Activated naive CD4-positive, alpha-beta T cell treated with anti-CD3 and anti-CD28 coated beads, Interleukin-2, amount 50 U/mL, for 72 hours (primary cell): ENCODE data around the gene TRPM2. TPM values are rescaled to one million over a fixed set of nuclear protein-coding genes. Genes with fewer than 3 reads are reported as not detected.

ENCODE experiments used
- ATAC-seq, 2 donors: fragments of 150-1000 bp; cut with Tn5 transposase; 2 replicates each; pipeline ENCODE4 v1.10.0; 2021; ENCODE audit warnings: mild to moderate bottlenecking in 2 of 2, moderate library complexity in 2 of 2
- DNase-seq, 2 donors: peaks; one replicate each; pipeline ENCODE4 v3.0.0; 2021 to 2022; ENCODE audit warnings: low spot score in 2 of 2
- H3K27ac Mint-ChIP-seq, 2 donors: one replicate each; pipeline ENCODE4 v1.8.0; 2022; ENCODE audit warnings: mild to moderate bottlenecking in 2 of 2, mixed read lengths in 2 of 2
- H3K36me3 Mint-ChIP-seq, 2 donors: one replicate each; pipeline ENCODE4 v1.8.0; 2022; ENCODE audit warnings: mixed read lengths in 2 of 2
- H3K9me3 Mint-ChIP-seq, 2 donors: one replicate each; pipeline ENCODE4 v1.8.0; 2022; ENCODE audit warnings: mixed read lengths in 2 of 2
- total RNA-seq, 2 donors: library from RNA; stranded (reverse); gene quantifications; one replicate each; pipeline ENCODE4 v1.2.3, GENCODE V29; 2022

The TRPM2 gene
- total RNA-seq: 10 to 100 TPM in 1 of 2 donors, 1 to 10 TPM in 1; 8.5 to 16.3 TPM

DNA sequence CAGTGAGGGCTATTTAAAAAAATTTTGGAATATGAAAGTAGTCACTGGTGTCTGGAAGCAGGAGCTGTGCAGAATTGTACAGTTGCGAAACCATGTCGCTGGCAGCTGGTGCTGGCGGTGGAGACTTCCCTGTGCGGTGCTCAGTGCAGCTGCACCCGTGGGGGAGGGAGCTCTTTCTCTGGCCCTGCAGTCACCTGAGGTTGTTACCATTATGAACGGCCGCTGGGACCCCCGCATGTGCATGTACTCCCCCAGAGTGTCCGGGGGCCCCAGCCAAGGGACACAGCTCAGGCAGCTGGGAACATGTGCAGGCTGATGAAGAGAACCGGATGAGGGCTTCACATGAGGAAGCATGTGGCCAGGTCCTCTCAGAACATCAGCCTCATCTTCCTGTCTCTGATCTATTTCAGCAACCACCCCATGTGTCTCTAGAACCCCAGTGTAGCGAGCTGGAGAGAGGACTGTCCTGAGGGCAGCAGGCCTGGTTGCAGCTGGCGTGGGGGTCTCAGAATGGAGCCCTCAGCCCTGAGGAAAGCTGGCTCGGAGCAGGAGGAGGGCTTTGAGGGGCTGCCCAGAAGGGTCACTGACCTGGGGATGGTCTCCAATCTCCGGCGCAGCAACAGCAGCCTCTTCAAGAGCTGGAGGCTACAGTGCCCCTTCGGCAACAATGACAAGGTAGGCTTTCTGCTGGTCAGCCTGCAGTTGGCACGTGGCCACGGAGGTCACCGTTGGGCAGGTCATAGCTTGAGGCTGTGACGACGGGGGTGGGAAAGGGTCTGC lies at the start of gene TRPM2:
TRPM2 (plus strand) TSS at position 431 of the 780 bp plus-strand sequence; CDS start at position 511, 80 bp downstream.
- DNase-seq: no peak
- Mint-ChIP-seq H3K9me3 (peaks cover 0 to 5% of the 10 kb centered on the region in 2 donors), H3K36me3 (peaks cover 13 to 31% of the 10 kb centered on the region in 2 donors), H3K27ac (peak within 1 kb of the TSS; percentile 37 to 95)
- peak; percentile 61 to 64 for ATAC-seq

GRCh38 chr21:44304011-44304616 lies 49.3 kb upstream of the TRPM2 start:
- H3K36me3 Mint-ChIP-seq: peaks cover 0 to 6% of the 10 kb centered on the region in 2 donors
- ATAC-seq (no peak), DNase-seq (no peak)
- no peak overlapping the region for H3K27ac Mint-ChIP-seq
- no peaks in the 10 kb centered on the region for H3K9me3 Mint-ChIP-seq

DNA sequence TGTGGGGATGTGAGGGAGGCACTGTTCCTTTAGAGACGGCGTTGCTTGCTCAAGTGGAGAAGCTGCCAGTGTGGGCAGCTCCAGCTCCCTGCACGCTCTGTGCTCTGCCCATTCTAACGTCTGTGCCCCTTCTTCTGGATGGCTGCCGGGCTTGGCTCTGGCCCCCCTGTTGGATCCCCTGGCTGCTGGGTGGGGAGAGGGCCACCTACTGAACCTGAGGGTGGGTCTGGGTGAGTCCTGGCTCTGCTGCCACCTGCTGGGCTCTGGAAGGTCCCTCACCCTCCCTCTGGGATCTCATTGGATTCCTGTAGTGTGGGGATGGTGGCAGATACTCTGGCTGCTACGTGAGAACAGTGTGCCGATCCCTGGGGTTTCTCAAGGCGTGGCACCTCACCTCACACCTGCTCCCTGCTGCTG lies 48.5 kb upstream of the TRPM2 start:
- ATAC-seq (peak in 1 of 2 donors; percentile 40), DNase-seq (peak in 1 of 2 donors; percentile 42)
- Mint-ChIP-seq H3K36me3 (peaks cover 0 to 6% of the 10 kb centered on the region in 2 donors), H3K9me3 (no peaks in the 10 kb centered on the region), H3K27ac (peak overlapping the region; percentile 67 to 74)

DNA sequence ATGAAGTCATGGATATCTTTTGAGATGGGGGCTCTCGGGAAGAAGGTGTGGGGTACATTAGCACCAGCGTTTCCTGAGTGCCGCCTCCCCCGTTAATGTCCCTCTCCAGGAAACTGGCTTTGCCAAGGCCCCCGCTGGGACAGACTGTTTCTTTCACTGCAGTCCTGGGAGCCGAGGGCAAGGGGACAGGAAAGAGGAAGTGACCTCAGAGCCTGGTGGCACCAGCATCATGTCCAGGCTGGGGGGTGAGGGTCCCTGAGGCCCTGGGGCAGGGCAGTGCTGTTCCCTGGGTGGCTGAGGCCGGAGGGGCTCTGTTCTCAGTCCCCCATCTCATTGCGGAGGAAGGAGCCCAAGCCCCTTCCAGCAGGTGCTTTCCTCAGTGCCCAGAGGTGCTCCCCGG lies 47.7 kb upstream of the TRPM2 start:
- H3K9me3 Mint-ChIP-seq: no peaks in the 10 kb centered on the region
- H3K36me3 Mint-ChIP-seq: peaks cover 0 to 6% of the 10 kb centered on the region in 2 donors
- no peak for DNase-seq
- no peak for ATAC-seq
- H3K27ac Mint-ChIP-seq: no peak overlapping the region

- Mint-ChIP-seq H3K27ac (peak overlapping the region in 1 of 2 donors; percentile 2), H3K9me3 (no peaks in the 10 kb centered on the region), H3K36me3 (peaks cover 0 to 13% of the 10 kb centered on the region in 2 donors)
- ATAC-seq: no peak
- DNase-seq: no peak
Observed at GRCh38 chr21:44306936-44307704, 46.3 kb upstream of the TRPM2 start.

DNA sequence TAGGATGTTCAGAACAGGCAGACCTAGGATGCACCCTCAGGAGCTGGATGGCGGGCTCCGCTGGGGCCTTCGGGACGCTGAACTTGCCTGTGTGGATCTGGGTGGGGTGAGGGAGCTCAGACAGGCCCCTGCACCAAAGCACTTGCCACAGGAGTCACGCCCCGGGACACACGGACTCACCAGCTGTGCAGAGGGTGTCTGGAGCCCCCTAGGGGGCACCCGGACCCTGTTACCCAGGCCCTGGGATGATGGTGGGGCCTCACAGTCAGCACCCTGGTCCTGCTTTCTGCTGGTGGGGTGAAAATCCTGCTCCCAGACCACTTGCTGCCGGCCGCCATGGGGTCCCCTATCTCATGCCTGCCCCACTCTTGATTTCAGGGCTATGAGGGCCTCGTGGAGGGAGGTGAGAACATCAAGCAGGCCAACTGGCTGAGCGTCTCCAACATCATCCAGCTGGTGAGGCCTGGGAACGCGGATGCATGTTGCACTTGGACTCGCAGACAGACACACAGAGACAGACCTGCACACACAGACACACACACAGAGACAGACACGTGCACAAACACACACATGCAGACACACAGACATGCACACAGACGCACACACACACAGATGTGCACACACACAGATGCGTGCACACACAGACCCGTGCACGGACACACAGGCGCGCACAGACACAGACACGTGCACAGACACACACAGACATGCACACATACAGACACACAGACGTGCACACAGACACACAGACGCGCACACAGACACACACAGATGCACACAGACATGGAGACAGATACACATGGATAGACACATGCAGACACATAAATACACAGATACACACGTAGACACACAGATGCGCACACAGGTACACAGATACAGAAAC lies 42.6 kb upstream of the TRPM2 start:
- Mint-ChIP-seq H3K27ac (peak overlapping the region in 1 of 2 donors; percentile 83), H3K36me3 (peaks cover 0 to 13% of the 10 kb centered on the region in 2 donors), H3K9me3 (no peaks in the 10 kb centered on the region)
- DNase-seq (no peak), ATAC-seq (no peak)

DNA sequence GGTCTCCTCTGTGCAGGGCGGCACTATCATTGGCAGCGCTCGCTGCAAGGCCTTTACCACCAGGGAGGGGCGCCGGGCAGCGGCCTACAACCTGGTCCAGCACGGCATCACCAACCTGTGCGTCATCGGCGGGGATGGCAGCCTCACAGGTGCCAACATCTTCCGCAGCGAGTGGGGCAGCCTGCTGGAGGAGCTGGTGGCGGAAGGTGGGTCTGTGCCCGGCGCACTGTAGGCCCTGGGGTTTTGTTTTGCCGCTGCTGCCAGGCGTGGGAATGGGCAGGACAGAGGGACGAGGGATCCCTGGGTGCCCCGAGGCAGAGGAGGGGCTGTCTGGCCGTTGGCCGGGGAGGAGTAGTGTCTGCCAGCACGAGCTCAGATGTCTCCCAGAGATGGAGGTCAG lies 41.3 kb upstream of the TRPM2 start:
- no peak for DNase-seq
- Mint-ChIP-seq H3K27ac (no peak overlapping the region), H3K9me3 (no peaks in the 10 kb centered on the region), H3K36me3 (peaks cover 0 to 13% of the 10 kb centered on the region in 2 donors)
- ATAC-seq: no peak

- peaks cover 0 to 11% of the 10 kb centered on the region in 2 donors for H3K36me3 Mint-ChIP-seq
- ATAC-seq (no peak), DNase-seq (no peak)
- H3K27ac Mint-ChIP-seq: no peak overlapping the region
- no peaks in the 10 kb centered on the region for H3K9me3 Mint-ChIP-seq
Observed at GRCh38 chr21:44312716-44313115, 40.7 kb upstream of the TRPM2 start.

GRCh38 chr21:44313451-44313850 lies 40.0 kb upstream of the TRPM2 start:
- H3K27ac Mint-ChIP-seq: peak overlapping the region; percentile 46 to 60
- no peak for DNase-seq
- H3K9me3 Mint-ChIP-seq: no peaks in the 10 kb centered on the region
- ATAC-seq: no peak
- H3K36me3 Mint-ChIP-seq: peaks cover 0 to 7% of the 10 kb centered on the region in 2 donors

GRCh38 chr21:44314128-44314527 lies 39.3 kb upstream of the TRPM2 start:
- peak overlapping the region in 1 of 2 donors; percentile 46 for H3K27ac Mint-ChIP-seq

DNA sequence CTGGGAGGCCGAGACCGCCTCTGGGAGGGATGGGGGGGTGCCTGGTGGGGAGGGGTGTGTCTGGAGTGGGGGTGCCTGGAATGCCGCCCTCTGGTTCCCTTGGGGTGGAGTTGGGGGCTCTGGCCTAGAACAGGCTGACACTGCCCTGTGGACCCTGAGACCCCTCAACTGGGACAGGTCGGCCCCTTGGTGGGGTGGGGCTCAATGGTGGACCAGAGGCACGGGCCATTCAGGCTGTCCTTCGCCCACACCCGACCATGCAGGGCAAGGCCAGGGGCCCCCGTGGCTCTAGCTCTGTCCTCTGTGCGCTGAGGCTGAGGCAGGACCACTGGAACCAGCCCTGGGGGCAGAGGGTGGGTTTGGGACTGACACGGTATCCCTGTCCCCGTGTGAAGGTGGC lies 38.9 kb upstream of the TRPM2 start:
- Mint-ChIP-seq H3K36me3 (peaks cover 0 to 7% of the 10 kb centered on the region in 2 donors), H3K27ac (peak overlapping the region in 1 of 2 donors; percentile 46), H3K9me3 (no peaks in the 10 kb centered on the region)
- DNase-seq (no peak), ATAC-seq (no peak)

More at GRCh38 chr21:44314128-44314527, 39.3 kb upstream of the TRPM2 start:
- ATAC-seq (no peak), DNase-seq (no peak)
- Mint-ChIP-seq H3K9me3 (no peaks in the 10 kb centered on the region), H3K36me3 (peaks cover 0 to 7% of the 10 kb centered on the region in 2 donors)

DNA sequence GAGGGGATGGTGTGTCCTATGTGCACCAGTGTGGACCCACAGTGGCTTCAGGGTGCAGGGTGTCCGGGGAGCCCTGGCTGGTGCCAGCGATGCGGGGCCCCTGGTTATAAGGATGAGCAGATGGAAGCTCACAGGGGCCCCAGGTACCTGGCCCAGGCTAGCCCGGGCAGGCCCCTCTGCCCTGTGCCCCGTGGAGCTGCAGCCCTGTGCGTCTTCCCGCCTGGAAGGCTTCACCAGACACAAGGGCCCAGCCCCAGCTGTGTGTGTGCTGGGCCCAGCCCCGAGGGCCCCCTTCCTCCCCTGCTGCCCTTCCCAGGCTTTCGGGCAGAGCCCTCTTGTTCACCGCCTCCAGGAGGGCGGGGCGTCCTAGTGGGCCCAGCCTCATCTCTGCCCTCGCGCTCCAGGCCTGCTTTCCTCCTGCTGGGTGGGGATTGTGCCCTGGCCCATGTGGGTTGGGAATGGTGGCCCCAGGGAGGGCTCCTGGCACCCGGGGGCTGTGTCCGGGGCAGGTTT lies 37.7 kb upstream of the TRPM2 start:
- peak overlapping the region in 1 of 2 donors; percentile 62 for H3K27ac Mint-ChIP-seq
- no peak for ATAC-seq

DNA sequence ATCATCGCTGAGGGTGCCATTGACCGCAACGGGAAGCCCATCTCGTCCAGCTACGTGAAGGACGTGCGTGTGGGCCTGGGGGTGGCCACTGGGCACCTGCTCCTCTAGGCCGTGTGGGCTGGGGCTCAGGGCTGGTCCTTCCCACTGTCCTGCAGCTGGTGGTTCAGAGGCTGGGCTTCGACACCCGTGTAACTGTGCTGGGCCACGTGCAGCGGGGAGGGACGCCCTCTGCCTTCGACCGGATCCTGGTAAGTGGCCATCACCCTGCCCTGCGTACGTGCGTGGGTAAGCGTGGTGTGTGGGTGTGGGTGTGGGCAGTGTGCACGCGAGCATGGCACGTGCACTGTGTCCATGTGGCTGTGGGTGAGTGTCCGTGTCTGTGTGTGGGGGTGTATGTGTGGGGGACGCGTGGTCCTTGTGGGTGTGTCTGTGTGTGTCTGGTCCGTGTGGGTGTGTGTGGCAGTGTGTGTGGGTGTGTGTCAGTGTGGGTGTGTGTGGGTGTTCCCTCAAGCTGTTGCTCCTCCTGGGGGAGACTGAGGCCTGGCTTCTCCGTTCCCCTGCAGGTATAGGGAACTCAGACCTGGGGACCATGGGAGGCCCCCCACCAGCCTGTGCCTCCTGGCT lies 37.0 kb upstream of the TRPM2 start:
- peak overlapping the region in 1 of 2 donors; percentile 62 for H3K27ac Mint-ChIP-seq
- ATAC-seq: no peak
- no peaks in the 10 kb centered on the region for H3K9me3 Mint-ChIP-seq
- peaks cover 0 to under 1% of the 10 kb centered on the region in 2 donors for H3K36me3 Mint-ChIP-seq
- no peak for DNase-seq

More for the DNA sequence above, 37.7 kb upstream of the TRPM2 start:
- Mint-ChIP-seq H3K9me3 (no peaks in the 10 kb centered on the region), H3K36me3 (peaks cover 0 to 7% of the 10 kb centered on the region in 2 donors)
- DNase-seq: no peak

DNA sequence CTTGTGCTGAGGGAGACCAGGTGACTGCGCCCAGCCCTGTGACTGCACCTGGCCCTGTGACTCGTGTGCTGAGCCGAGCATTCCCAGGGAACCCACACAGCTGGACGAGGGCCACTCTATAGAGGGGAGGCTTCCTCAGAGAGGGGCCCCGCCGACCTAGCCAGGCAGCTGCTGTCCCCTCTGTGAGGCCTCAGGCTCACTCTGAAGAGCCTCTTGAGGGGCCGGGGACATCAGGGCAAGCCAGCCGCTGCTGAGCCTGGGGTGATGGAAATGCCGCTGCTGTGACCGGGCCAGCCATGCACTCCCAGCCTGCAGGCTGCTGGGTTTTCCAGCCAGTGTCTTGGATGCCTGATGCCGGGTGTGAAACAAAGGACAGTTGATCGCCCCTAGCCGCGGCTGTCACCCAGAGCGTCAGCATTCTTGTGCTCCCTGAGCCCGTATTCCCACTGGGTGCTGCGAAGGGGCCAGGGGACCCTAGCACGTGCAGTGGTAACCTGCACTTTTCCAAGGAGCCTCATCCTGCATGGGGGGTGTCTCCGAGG lies 36.1 kb upstream of the TRPM2 start:
- H3K27ac Mint-ChIP-seq: no peak overlapping the region
- ATAC-seq (no peak), DNase-seq (no peak)
- H3K36me3 Mint-ChIP-seq: no peaks in the 10 kb centered on the region
- H3K9me3 Mint-ChIP-seq: no peaks in the 10 kb centered on the region

DNA sequence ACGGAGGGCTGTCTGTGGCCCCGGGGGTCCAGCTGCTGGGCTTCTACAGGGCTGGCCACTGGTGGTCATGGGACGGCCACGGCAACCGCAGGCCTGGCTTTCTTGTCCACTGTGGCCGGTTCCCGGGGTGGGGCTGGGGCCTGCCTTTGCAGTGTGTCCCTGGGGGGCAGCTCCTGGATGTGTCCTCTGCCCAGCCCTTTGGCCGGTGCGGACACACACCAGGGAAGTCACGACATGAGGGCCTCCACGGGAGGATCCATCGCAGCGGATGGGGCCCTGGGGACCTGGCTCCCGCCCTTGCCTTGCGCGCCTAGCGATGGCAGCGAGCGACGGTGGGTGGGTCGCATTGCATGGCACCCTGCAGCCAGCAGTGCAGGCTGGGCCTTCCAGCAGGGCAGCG lies 35.5 kb upstream of the TRPM2 start:
- Mint-ChIP-seq H3K9me3 (no peaks in the 10 kb centered on the region), H3K27ac (no peak overlapping the region), H3K36me3 (no peaks in the 10 kb centered on the region)
- ATAC-seq: no peak
- DNase-seq: no peak
